T47D (cell line): Measurements from ENCODE around the gene NKX2-1.
"Not testable (repeated sequence)": the region's sequence is repeated elsewhere in the genome, so short reads cannot be mapped to it uniquely, and the experiment has no call there.

Experiments used
- DNase-seq, 2 experiments: peaks; one replicate each; pipeline versions ENCODE4 v3.0.0 to v3.0.0-alpha.2; 2011 to 2012; ENCODE audit warnings: low read depth in 1 of 2, low spot score in 1 of 2
- JUND ChIP-seq: IDR thresholded peaks from 2 replicates; pipeline ENCODE4 v1.6.1; 2012; ENCODE audit warnings: low read depth
- in situ Hi-C: cut with HindIII; loops from 2 replicates; pipeline ENCODE4 v1.10.0; 2016; ENCODE audit warnings: low sequenced_read_pairs, low pct_unique_long_range_greater_than_20kb

Gene NKX2-1

DNA sequence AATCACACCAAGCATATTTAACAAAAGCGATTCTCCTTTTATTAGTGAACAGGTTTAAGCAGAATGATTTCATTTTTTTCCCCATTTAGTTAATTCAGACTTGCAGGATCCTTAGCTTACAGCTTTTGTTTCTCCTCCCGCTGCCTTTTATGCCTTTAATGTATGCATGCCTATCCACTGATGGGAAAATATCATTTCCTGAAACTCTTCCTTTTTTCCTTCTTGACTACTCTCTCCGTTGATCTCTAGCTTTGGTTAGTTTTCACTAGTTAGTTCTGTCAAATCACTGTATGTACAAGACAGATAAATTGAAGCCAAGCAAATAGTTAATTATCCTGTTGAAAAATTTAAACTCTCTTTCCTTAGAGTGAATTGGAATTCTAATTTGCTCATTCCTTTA, 26.3 kb downstream of the NKX2-1 start:
- no peak for DNase-seq
- in situ Hi-C loops = no loop called here
- no peak for TF ChIP-seq JUND

- in situ Hi-C loops = no loop called here
- DNase-seq = no peak
- no peak for TF ChIP-seq JUND
Measured at GRCh38 chr14:36485773-36486172, 34.3 kb downstream of the NKX2-1 start.

DNA sequence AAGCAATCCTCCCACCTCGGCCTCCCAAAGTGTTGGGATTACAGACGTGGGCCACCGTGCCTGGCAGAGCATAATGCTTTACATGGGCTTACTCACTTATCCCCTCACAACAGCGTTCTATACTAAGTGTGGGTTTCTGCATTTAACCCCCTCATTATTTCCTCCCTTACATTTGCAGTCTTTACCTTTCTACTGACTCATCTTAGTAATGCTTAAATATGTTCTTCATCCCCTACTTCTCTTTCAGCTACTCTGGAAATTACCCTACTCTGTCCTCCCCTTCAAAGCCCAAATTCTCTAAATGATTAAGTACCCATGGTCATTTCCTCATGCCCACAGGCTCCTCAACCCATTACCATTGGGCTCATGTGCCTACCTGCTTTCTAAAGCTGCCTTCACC, 40.7 kb downstream of the NKX2-1 start:
- TF ChIP-seq JUND = no peak
- DNase-seq = no peak
- in situ Hi-C loops = no loop called here

GRCh38 chr14:36478782-36479181, 41.2 kb downstream of the NKX2-1 start:
- DNase-seq = no peak
- in situ Hi-C loops = no loop called here

GRCh38 chr14:36477266-36477665, 42.8 kb downstream of the NKX2-1 start:
- in situ Hi-C loops = no loop called here
- no peak for TF ChIP-seq JUND
- no peak for DNase-seq

More at GRCh38 chr14:36478782-36479181, 41.2 kb downstream of the NKX2-1 start:
- no peak for TF ChIP-seq JUND

DNA sequence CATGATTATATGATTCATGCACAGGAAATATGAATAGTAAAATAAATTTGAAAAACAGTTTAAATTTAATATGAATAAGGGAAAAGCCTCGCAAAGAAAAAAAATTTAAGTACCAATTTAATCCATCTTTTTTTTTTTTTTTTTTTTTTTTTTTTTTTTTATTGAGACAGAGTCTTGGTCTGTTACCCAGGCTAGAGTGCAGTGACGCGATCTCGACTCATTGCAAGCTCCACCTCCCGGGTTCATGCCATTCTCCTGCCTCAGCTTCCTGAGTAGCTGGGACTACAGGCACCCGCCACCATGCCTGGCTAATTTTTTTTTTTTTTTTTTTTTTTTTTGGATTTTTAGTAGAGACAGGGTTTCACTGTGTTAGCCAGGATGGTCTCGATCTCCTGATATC, 44.0 kb downstream of the NKX2-1 start:
- DNase-seq, in situ Hi-C loops: not testable (repeated sequence)

DNA sequence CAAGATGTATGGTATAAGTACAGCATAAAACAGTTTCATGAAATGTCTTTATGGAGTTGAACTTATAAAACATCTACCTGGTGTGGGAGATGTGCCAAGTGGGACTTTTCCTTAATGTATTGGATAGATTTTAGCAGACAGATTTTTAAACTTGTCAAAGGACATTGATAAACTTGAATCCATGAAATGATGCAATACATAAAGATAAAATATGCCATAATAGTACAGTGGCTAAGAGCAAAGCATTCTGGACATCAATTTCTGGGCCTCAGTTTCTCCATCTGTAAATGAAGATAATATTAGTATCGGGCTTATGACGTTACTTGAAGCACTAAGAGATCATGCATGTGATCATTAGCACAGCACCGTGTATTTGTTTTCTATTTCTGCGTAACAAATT, 45.4 kb downstream of the NKX2-1 start:
- no peak for TF ChIP-seq JUND
- DNase-seq = no peak
- in situ Hi-C loops = no loop called here

DNA sequence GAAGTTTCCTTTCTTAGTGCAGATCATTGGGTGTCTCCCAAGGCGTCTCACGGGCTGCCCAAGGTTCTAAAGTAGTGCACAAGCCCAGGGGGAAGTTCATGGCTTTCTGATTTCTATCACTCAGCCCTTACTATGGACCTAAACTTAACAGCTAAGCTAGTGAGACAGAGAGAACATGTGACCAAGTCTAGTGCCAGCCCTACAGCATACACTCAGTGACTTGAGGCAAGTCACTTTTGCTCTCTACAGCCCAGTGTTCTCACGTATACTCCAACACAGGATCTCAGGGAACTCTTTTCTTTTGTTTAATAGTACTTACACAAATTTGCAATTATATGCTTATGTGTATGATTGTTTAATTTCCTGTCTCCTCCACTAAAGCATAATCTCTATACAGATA, 48.6 kb downstream of the NKX2-1 start:
- no peak for TF ChIP-seq JUND
- no peak for DNase-seq
- in situ Hi-C loops = no loop called here

DNA sequence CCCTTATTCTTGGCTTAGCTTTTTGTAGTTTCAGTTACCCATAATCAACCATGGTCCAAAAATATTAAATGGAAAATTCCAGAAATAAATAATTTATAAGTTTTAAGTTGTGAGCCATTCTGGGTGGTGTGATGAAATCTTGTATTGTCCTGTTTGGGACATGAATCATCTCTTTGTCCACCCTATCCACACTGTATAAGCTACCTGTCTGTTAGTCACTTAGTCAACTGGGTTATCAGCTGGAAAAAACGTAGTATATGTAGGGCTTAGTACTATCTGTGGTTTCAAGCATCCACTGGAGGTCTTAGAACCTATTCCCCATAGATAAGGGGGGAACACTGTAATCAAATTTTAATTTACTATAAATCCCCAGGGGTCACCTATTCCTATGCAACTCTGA, 52.7 kb downstream of the NKX2-1 start:
- in situ Hi-C loops = no loop called here
- TF ChIP-seq JUND = no peak
- DNase-seq = no peak
